Measurements from ENCODE around the gene POMC.

DNA sequence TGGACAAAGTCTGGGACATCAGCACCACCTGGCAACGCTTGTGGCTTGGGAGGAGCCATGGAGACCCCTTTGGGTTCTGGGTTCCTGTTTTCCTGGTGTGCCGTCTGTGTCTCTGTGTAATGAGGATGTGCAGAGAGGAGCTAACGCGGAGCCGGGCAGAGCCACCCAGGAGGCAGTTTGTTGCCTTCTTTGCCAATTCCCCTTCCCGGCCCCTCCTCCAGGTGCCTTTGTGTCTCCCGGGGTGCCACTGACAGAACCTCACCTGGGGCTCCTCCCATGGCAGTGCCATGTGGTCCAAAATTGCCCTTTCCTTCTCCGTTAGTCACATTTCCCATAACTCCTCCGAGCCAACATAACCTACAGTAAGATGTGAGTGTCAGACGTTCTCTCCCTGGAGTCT, 13.0 kb downstream of the POMC start:
- TF ChIP-seq, protein P1, sequence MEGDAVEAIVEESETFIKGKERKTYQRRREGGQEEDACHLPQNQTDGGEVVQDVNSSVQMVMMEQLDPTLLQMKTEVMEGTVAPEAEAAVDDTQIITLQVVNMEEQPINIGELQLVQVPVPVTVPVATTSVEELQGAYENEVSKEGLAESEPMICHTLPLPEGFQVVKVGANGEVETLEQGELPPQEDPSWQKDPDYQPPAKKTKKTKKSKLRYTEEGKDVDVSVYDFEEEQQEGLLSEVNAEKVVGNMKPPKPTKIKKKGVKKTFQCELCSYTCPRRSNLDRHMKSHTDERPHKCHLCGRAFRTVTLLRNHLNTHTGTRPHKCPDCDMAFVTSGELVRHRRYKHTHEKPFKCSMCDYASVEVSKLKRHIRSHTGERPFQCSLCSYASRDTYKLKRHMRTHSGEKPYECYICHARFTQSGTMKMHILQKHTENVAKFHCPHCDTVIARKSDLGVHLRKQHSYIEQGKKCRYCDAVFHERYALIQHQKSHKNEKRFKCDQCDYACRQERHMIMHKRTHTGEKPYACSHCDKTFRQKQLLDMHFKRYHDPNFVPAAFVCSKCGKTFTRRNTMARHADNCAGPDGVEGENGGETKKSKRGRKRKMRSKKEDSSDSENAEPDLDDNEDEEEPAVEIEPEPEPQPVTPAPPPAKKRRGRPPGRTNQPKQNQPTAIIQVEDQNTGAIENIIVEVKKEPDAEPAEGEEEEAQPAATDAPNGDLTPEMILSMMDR (IDR thresholded peaks at IDR 0.05): no peak
- no peak for TF ChIP-seq POLR2A (IDR thresholded peaks at IDR 0.05)
